Activated CD8-positive, alpha-beta memory T cell treated with anti-CD3 and anti-CD28 coated beads for 4 hours (primary cell): ENCODE data around the gene AKT3.

Source experiments
- DNase-seq, 2 donors: peaks; one replicate each; pipeline ENCODE4 v3.0.0-alpha.2; 2020; ENCODE audit warnings: low read depth in 2 of 2

AKT3 gene

DNA sequence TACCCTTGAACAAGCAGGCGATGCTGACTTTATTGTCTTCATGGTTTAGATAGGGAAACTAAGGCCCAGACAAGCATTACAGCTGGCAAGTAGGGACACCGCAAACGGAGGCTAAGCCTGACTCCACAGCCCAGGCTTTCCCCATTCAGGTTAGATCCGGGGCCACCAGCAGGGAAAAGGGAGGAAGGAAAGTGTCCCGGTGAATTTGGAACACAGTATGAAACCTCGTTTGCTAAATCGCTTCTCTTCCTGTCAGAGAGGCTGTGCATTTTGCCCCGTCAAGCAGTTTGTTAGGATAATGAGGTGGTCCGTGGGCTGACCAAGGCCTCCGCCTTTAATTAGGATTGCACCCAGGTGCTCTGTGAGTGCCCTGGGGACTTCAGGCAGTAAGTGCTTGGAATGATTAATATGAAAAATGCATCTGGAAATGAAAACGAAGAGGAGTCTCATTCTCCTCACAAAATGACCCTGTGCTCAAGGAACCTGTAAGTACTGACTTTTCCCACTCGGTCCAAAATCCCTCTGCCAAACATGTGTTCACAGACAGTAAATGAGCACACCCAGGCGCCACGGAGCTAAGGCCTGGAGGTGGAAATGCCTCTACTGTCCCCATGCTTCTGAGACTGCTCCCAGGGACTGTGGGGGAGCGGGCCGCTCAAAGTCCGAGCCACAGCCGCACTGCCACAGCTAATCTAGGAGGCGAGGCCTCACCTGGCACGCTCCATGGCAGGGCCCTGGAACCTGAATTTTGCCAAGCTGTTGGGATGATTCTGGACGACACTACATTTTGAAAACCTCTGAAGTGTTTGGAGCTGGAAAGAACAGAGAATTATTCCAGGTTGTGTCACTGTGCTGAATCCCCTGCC, 360.1 kb downstream of the AKT3 start:
- DNase-seq: no peak

DNA sequence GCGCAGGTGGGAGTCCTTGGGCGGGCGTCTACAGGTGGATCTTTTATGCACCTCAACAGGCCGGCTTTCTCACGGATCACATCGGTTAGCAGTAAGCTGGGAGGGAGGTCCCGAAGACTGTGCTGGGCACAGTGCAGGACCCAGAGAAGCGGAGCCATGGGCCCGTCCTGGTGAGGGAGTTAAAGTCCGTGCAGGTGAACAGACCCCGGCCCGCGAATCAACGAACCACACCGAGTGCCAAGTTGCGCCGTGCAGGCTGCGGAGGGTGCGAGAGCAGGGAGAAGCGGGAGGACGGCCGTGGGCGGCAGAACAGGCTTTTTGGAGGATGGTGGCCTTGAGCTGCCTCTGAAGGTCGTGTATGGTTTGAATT, 360.9 kb downstream of the AKT3 start:
- no peak for DNase-seq

DNA sequence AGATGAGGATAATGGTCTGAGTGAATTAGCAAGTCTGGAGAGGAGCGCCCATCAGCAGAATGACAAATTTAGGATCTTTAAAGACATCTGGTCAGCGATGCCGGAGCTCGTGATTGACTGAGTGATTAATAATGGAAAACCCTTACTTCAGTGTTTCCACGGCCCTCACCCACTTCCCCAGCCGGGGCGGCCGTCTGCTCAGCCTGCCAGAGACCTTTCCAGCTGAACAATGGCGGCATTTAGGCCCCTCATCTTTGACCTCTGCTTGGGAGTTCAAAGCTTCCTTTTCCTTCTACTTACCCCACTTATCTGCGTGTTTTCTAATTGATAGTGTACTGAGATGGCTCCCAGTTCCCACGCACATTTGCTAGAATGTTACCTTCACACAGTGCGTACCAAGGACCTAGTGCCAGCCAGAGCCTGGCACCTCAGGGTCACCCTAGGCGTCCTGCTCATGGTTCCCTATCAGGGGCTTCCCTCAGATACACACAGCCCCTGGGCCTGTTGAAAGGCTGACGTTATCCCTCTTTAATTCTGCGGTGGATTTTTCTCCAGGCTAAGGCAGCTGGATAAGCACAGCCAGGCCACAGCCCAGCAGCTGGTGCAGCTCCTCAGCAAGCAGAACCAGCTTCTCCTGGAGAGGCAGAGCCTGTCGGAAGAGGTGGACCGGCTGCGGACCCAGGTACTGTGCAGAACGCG, 361.4 kb downstream of the AKT3 start:
- DNase-seq: no peak

DNA sequence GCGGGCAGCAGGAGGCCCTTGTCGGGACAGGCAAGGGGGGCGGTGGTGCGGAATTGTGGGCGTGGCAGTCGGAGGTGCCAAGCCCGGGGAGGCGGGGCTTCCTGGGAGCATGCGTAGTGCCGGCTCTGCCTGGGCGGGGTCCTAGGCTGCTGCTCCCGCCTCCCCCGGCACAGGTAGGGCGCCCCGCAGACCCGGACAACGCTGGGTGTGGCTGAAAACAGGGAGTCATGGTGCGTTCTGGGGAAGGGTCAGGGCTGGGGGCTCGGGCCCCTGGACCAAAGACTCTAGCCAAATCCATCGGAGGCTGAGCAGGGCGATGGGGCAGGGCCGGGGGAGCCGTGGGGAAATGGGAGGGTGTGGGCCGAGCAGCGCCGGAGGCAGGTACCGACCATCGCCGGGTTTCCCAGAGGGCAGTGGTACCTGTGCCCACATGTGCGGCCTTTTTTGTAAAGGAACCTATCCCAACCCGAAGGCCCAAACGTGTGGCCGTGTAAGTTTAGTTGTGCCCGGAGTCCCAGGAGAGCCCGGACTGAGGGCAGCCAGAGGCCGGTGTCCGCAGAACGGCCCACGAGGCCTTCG, 362.3 kb downstream of the AKT3 start:
- no peak for DNase-seq

- DNase-seq: no peak
These were observed 362.9 kb downstream of the AKT3 start for GRCh38 chr1:243487036-243487648.

DNA sequence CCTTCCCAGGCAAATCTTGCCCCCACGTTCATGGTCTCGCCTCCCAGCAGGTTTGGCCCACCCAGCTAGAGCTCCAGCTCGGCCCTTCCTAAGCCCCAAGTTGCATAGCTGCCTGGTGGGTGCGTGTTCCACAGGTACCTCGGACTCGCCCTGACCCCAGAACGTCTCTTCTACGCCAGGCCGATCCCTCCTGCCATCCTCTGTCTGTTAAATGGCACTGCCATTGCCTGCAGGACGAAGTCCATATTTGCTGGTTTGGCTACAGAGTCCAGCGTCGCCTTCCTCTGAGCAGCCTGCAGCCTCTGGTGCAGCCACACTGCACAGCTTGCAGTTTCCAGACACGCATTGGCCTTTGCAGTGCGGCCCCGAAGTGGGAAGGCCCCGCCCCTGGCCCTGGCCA, 366.1 kb downstream of the AKT3 start:
- DNase-seq: no peak

DNA sequence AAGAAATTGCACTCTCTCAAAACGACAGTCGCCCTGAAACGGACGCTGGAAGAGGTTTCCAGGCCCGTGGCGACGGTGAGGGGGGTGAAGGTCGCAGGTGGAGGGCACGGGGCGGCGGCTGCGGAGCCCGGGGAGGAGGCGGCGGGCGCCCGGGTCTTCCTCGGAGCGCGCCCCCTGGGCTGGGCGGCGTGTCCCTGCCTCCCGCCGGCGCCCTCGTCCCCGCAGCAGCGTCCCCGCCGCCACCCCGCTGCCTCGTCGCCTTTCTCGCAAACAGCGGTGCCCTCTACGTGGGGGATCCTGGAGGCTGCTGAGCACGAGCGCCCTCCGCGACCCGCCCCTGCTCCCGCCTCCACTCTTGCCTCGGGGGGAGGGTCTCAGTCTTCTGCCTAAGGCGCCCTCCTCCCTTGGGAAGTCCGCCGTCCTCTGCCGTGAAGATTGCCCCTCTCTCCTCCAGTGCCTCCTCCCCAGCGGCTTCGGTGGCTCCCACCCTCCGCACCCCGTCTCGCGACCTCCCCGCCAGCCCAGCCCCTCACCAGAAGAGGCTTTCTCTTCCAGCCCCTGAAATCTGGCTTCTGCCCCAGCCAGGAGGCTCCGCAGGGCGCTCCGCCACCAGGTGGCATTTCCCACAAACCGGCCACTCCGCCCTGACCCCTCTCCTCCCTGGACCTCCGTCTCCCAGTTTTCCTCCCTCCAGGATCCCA, 366.8 kb downstream of the AKT3 start:
- DNase-seq: no peak

DNA sequence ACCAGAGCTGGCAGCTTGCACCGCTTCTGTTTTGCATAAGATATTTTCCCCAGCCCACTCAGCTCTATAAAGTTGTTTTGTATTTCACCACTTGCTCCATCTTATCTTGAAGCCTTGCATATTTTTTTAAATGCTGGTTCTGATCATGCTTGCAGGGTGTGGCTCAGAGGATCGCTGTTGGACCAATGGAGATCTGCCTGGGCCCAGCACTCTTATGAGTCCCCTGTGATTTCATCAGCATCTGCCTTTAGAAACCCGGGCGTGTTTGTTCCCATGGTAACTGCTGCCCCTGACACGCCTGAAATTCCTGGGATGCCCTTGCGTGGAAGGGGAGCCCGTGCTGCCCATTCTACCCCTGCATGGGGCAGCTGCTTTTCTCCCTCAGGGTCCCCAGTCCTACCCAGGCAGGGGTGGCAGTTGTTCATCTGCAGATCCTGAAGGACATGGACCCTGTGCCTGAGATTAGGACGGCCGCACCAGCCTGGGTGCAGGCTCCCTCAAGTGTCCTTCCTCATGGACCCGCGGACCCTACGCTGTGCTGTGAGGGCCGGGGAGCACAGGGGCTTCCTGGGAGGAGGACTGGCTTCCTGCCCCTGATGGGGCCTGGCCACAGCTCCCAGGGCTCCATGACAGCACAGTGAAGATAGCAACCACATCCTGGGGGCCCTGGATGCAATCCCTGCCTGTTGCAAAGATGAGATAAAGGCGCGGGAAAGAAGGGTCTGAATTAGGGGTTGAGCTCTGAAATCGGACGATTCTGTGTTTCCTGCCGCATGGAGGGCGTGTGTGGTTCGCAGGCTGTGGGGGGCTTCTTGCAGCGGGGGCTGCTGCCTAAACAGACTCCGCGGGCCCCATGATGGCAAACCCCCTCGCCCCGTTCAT, 367.7 kb downstream of the AKT3 start:
- no peak for DNase-seq

GRCh38 chr1:243481101-243481500, 368.9 kb downstream of the AKT3 start:
- no peak for DNase-seq

- DNase-seq: no peak
These were observed 372.2 kb downstream of the AKT3 start for GRCh38 chr1:243477731-243478290.

- DNase-seq: no peak
These were observed 374.1 kb downstream of the AKT3 start for GRCh38 chr1:243475966-243476365.

DNA sequence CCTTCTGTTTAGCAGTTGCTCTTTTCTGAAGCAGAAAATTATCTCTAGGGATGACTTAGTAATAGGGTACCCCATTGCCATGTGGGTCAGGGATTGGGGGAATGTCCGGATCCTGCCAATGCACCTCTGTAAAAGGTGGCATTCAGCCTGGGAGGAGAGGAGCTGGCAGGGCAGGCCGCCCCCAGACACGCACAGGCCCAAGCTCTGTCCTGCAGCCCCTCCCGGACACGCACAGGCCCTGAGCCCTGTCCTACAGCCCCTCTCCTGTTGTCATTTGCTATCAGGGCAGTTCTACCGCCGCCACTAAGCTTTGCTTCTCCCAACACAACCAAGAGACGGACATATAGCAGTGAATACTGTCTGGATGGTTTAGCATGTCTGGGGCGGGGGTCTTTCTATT, 375.1 kb downstream of the AKT3 start:
- DNase-seq: no peak

- DNase-seq: no peak
These were observed 375.7 kb downstream of the AKT3 start for GRCh38 chr1:243474136-243474881.

DNA sequence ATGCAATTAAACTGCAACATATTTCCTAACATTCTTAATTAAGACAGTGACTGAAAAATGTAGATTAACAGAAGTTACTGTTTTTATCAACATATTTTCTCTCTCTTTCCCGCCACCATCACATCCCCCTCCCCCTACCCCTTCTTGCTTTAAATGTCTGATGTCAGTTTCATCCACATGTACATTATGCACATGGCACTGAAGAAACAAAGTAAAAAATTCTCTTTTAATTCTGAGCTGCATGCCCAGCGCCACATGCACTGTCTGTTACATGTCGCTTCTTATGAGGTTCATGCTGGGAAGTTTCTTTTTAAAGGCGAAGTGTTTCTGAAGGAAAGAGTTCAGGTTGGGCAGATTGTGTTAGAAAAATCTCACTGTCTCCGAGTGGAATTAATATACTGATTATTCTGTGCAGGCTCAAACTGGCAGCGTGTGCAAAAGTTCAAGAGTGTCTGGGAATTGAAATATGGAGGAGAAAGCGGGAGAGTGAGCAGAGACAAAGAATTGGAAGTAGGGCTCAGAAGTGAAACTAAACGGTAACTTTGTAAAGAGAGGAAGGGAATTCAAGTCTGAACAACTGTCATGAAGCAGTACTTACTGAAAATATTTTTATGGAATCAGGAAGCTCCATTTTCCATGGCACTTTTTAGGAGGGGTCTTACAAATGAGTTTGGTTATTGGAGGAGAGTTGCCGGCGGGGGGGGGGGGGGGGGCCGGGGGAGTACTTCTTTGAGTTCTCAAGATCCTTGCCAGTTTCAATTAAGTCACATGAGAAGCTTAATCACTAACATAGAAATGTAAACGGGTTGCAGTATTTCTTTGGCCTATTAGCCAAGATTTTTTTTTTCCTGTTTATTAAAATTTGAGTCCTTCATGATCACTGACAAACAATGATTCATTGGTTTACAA, 376.6 kb downstream of the AKT3 start:
- no peak for DNase-seq

DNA sequence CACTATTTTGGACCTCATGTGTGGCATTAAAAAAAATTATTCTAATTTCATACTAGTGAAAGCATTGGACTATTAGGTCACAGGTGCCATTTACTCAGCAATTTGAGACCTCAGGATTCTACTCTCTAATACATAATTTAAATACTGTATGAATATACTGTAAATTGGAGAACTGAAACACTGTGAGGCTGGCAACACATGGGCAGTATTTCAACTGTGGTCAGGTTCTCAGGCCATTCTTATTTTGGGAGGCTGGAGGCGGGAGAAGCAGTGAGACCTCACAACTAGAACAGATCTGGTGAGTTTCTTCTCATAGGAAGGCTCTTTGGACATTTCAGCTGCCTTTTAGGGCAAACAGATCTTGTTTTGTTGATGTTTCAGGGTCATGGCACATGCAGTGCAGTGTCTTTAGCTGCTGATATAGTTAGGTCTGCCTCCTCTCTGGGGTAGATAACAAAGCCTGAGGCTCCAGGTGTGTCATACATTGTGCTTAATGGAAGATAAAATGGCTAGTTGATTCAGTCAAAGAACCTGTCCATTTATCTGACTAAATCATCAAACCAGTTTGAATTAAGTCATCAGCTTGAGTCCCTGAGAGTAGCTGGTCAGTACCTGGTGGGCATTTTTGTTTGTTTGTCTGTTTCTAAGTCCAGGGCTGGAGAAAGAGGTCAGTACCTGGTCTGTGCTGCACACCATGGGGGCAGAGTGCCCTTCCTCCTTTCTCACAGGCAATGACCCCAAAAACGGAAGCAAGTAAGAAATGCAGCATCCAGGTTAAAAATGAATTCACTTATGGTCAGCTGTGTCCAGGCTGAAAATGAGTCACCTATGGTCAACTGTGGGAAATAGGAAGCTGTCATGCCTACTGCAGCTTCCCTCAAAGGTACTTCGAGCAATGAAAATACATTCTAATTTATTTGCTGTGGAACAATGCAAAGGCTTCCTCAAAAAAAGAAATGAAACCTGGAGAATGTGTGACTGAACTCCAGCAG, 378.0 kb downstream of the AKT3 start:
- DNase-seq: no peak

DNA sequence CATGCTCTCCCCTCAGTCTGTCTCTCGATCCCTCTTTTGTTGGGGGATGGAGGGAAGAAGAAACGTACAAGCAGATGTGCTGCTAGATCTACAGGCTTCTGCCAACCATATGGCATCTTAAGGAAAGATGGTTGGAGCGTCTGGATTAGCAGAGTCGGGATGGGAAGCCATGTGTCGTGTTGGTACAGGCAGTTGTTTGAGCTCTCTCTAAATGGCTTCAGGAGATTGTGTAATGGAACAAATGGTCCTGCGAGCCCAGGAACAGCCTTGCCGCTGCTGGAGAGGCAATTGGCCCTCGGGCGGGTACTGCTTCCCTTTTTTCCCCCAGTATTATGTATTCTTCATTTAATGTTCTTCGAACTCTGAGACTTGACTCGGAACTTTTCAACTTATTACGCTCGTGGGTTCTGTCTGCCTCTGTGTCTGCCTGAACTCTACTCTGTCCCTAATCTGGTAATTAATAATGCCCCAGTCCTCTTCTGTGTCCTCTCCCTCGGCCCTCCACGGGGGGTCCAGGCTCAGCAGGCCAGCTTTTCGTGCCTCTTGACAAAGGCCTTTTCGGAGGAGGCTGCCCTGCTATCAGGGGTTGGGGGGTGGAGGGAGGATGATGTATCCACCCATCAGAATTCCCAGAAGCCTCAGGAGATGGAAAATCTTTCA, 378.9 kb downstream of the AKT3 start:
- no peak for DNase-seq

GRCh38 chr1:243470502-243470901, 379.5 kb downstream of the AKT3 start:
- no peak for DNase-seq
